ENCODE data around the gene RASAL2.
A peak's percentile ranks its signal among the peaks of the same experiment; 100 is the strongest.

The RASAL2 gene

GRCh38 chr1:178266619-178267066 is 172.7 kb downstream of the RASAL2 start:
- Histone ChIP-seq H3K79me2 (ENCODE audit: low read length) (no peaks in the 10 kb centered on the region), H3K36me3 (replicated peaks; ENCODE audit: low read depth, low read length) (no peaks in the 10 kb centered on the region), H3K27ac (ENCODE audit: low read length) (no peak overlapping the region), H3K4me1 (ENCODE audit: low read length) (peaks cover 27% of the 10 kb centered on the region), H3K27me3 (ENCODE audit: low read depth, low read length) (no peaks in the 10 kb centered on the region), H2AFZ (ENCODE audit: low read depth, low read length) (no peak overlapping the region), H3K9ac (ENCODE audit: low read length) (no peak overlapping the region), H4K20me1 (ENCODE audit: insufficient read depth, low read length) (no peaks in the 10 kb centered on the region), H3K4me3 (ENCODE audit: low read length) (no peak overlapping the region), H3K4me2 (ENCODE audit: low read length) (no peak overlapping the region), H3K9me3 (ENCODE audit: insufficient read depth, low read length) (no peaks in the 10 kb centered on the region)
- TF ChIP-seq CTCF (IDR thresholded peaks at IDR 0.05; ENCODE audit: low read depth, low read length) (no peak), EZH2phosphoT487 (IDR thresholded peaks at IDR 0.05; ENCODE audit: low read depth) (no peak)

GRCh38 chr1:178267646-178268094 is 173.8 kb downstream of the RASAL2 start:
- Histone ChIP-seq H2AFZ (ENCODE audit: low read depth, low read length) (no peak overlapping the region), H3K79me2 (ENCODE audit: low read length) (no peaks in the 10 kb centered on the region), H3K4me3 (ENCODE audit: low read length) (no peak overlapping the region), H3K9me3 (ENCODE audit: insufficient read depth, low read length) (no peaks in the 10 kb centered on the region), H3K36me3 (replicated peaks; ENCODE audit: low read depth, low read length) (no peaks in the 10 kb centered on the region), H3K4me2 (ENCODE audit: low read length) (no peak overlapping the region), H3K27ac (ENCODE audit: low read length) (no peak overlapping the region), H4K20me1 (ENCODE audit: insufficient read depth, low read length) (no peaks in the 10 kb centered on the region), H3K4me1 (ENCODE audit: low read length) (peaks cover 34% of the 10 kb centered on the region), H3K27me3 (ENCODE audit: low read depth, low read length) (no peaks in the 10 kb centered on the region), H3K9ac (ENCODE audit: low read length) (no peak overlapping the region)
- TF ChIP-seq EZH2phosphoT487 (IDR thresholded peaks at IDR 0.05; ENCODE audit: low read depth) (no peak), CTCF (IDR thresholded peaks at IDR 0.05; ENCODE audit: low read depth, low read length) (no peak)

- peak overlapping the region; percentile 39 for H3K4me2 ChIP-seq (ENCODE audit: low read length)
- TF ChIP-seq EZH2phosphoT487 (IDR thresholded peaks at IDR 0.05; ENCODE audit: low read depth) (no peak), CTCF (IDR thresholded peaks at IDR 0.05; ENCODE audit: low read depth, low read length) (no peak)
- H3K79me2 ChIP-seq (ENCODE audit: low read length) = no peaks in the 10 kb centered on the region
- H3K4me3 ChIP-seq (ENCODE audit: low read length) = peak overlapping the region; percentile 13; the same call in 1 of the 2 replicates
- H2AFZ ChIP-seq (ENCODE audit: low read depth, low read length) = no peak overlapping the region
- H3K27ac ChIP-seq (ENCODE audit: low read length) = peak overlapping the region; percentile 10; the same call in 1 of the 2 replicates
- H3K9ac ChIP-seq (ENCODE audit: low read length) = no peak overlapping the region
- no peaks in the 10 kb centered on the region for H3K9me3 ChIP-seq (ENCODE audit: insufficient read depth, low read length)
- peaks cover 39% of the 10 kb centered on the region for H3K4me1 ChIP-seq (ENCODE audit: low read length)
- no peaks in the 10 kb centered on the region for H4K20me1 ChIP-seq (ENCODE audit: insufficient read depth, low read length)
- H3K27me3 ChIP-seq (ENCODE audit: low read depth, low read length) = no peaks in the 10 kb centered on the region
- no peaks in the 10 kb centered on the region for H3K36me3 ChIP-seq (replicated peaks; ENCODE audit: low read depth, low read length)
Measured at GRCh38 chr1:178271471-178271870, 177.6 kb downstream of the RASAL2 start.

GRCh38 chr1:178273707-178274410 is 180.0 kb downstream of the RASAL2 start:
- Histone ChIP-seq H3K4me2 (ENCODE audit: low read length) (no peak overlapping the region), H2AFZ (ENCODE audit: low read depth, low read length) (no peak overlapping the region), H3K79me2 (ENCODE audit: low read length) (no peaks in the 10 kb centered on the region), H3K36me3 (replicated peaks; ENCODE audit: low read depth, low read length) (no peaks in the 10 kb centered on the region), H4K20me1 (ENCODE audit: insufficient read depth, low read length) (no peaks in the 10 kb centered on the region), H3K27me3 (ENCODE audit: low read depth, low read length) (no peaks in the 10 kb centered on the region), H3K9ac (ENCODE audit: low read length) (no peak overlapping the region), H3K4me3 (ENCODE audit: low read length) (no peak overlapping the region), H3K9me3 (ENCODE audit: insufficient read depth, low read length) (no peaks in the 10 kb centered on the region), H3K27ac (ENCODE audit: low read length) (no peak overlapping the region), H3K4me1 (ENCODE audit: low read length) (peaks cover 39% of the 10 kb centered on the region)
- TF ChIP-seq EZH2phosphoT487 (IDR thresholded peaks at IDR 0.05; ENCODE audit: low read depth) (no peak), CTCF (IDR thresholded peaks at IDR 0.05; ENCODE audit: low read depth, low read length) (no peak)
